HepG2 (cell line): ENCODE data around the gene MEX3A. TPM values are rescaled to one million over a fixed set of nuclear protein-coding genes. Genes with fewer than 3 reads are reported as not detected.
A peak's percentile ranks its signal among the peaks of the same experiment; 100 is the strongest.

ENCODE experiments used
- CC2D1A ChIP-seq: sonication (generic); formaldehyde crosslinking; IDR thresholded peaks from 2 replicates; pipeline ENCODE4 v1.8.1; 2023; ENCODE audit warnings: mild to moderate bottlenecking, missing genetic modification reagents
- HES4 ChIP-seq: sonication (generic); formaldehyde crosslinking; IDR thresholded peaks from 2 replicates; pipeline ENCODE4 v1.9.0; 2021; ENCODE audit warnings: mild to moderate bottlenecking, missing genetic modification reagents, borderline replicate concordance
- KLF11 ChIP-seq: IDR thresholded peaks from 2 replicates; pipeline ENCODE4 v1.6.1; 2016; ENCODE audit warnings: missing compliant biosample characterization
- MZF1 ChIP-seq: sonication (generic); formaldehyde crosslinking; IDR thresholded peaks from 2 replicates; pipeline ENCODE4 v1.8.1; 2023; ENCODE audit warnings: mild to moderate bottlenecking, missing genetic modification reagents, borderline replicate concordance
- WIZ ChIP-seq: sonication (generic); formaldehyde crosslinking; IDR thresholded peaks from 2 replicates; pipeline ENCODE4 v1.5.1; 2020; ENCODE audit warnings: mild to moderate bottlenecking, missing genetic modification reagents
- ZBTB38 ChIP-seq: sonication (generic); formaldehyde crosslinking; IDR thresholded peaks from 2 replicates; pipeline ENCODE4 v1.5.1; 2020; ENCODE audit warnings: mild to moderate bottlenecking, missing genetic modification reagents
- ZNF101 ChIP-seq: sonication (generic); formaldehyde crosslinking; IDR thresholded peaks from 2 replicates; pipeline ENCODE4 v1.4.0; 2020; ENCODE audit warnings: mild to moderate bottlenecking, low read depth, missing genetic modification reagents, borderline replicate concordance
- ZNF431 ChIP-seq: sonication (generic); formaldehyde crosslinking; IDR thresholded peaks from 2 replicates; pipeline ENCODE4 v1.9.0; 2022; ENCODE audit warnings: missing genetic modification reagents, low read depth, mild to moderate bottlenecking, borderline replicate concordance
- ZNF550 ChIP-seq: sonication (generic); formaldehyde crosslinking; IDR thresholded peaks from 2 replicates; pipeline ENCODE4 v1.4.0; 2020; ENCODE audit warnings: mild to moderate bottlenecking, missing genetic modification reagents, borderline replicate concordance
- ZNF790 ChIP-seq: sonication (generic); formaldehyde crosslinking; IDR thresholded peaks from 2 replicates; pipeline ENCODE4 v1.8.0; 2022; ENCODE audit warnings: missing genetic modification reagents, mild to moderate bottlenecking, borderline replicate concordance
- polyA plus RNA-seq, 8 experiments: library from polyadenylated mRNA; depleted of rRNA in 3 of 8; stranded (reverse) in 7 of 8; unstranded in 1 of 8; fragments of >200 nt; fragmentation: Illumina TruSeq in 4 of 8; extraction: Trizol in 4 of 8; gene quantifications; 2 replicates each; pipeline versions ENCODE4 v1.2.1 to v1.2.3, GENCODE V29; 2011 to 2016; ENCODE audit warnings: low read depth in 4 of 8, missing spikeins in 1 of 8, mixed read lengths in 1 of 8; ENCODE audit not compliant: insufficient read depth in 1 of 8
- total RNA-seq, 5 experiments: library from RNA; depleted of rRNA; stranded (reverse); fragments of >200 nt; fragmentation: Illumina TruSeq; extraction: Trizol; gene quantifications; 2 replicates each; pipeline ENCODE4 v1.2.3, GENCODE V29; 2016; ENCODE audit warnings: low read depth in 1 of 5
- TF ChIP-seq, protein P1 (sequence below): sonication (generic); formaldehyde crosslinking; IDR thresholded peaks from 2 replicates; pipeline ENCODE4 v1.5.0; 2020; ENCODE audit warnings: mild to moderate bottlenecking, missing genetic modification reagents
- TF ChIP-seq, protein P2 (sequence below), 2 experiments: sonication (generic) in 1 of 2; formaldehyde crosslinking in 1 of 2; IDR thresholded peaks; 2 replicates each; pipeline versions ENCODE4 v1.4.0 to v1.6.1; 2016 to 2020; ENCODE audit warnings: borderline replicate concordance in 1 of 2, low read depth in 1 of 2, mild to moderate bottlenecking in 1 of 2, missing genetic modification reagents in 1 of 2
- TF ChIP-seq, protein P3 (sequence below): sonication (generic); formaldehyde crosslinking; IDR thresholded peaks from 2 replicates; pipeline ENCODE4 v1.4.0; 2020; ENCODE audit warnings: mild to moderate bottlenecking, missing genetic modification reagents
- TF ChIP-seq, protein P4 (sequence below): sonication (generic); formaldehyde crosslinking; IDR thresholded peaks from 2 replicates; pipeline ENCODE4 v1.5.1; 2020; ENCODE audit warnings: missing genetic modification reagents, mild to moderate bottlenecking, borderline replicate concordance
- TF ChIP-seq, protein P5 (sequence below): sonication (generic); formaldehyde crosslinking; IDR thresholded peaks from 2 replicates; pipeline ENCODE4 v1.8.0; 2022; ENCODE audit warnings: mild to moderate bottlenecking, missing genetic modification reagents, moderate library complexity

MEX3A gene
- total and polyA plus RNA-seq, 2 of the 13 experiments (the other 11 are each of a cell fraction or from before 2014, with no cell fraction given), result 7.6 to 9.1 TPM

DNA sequence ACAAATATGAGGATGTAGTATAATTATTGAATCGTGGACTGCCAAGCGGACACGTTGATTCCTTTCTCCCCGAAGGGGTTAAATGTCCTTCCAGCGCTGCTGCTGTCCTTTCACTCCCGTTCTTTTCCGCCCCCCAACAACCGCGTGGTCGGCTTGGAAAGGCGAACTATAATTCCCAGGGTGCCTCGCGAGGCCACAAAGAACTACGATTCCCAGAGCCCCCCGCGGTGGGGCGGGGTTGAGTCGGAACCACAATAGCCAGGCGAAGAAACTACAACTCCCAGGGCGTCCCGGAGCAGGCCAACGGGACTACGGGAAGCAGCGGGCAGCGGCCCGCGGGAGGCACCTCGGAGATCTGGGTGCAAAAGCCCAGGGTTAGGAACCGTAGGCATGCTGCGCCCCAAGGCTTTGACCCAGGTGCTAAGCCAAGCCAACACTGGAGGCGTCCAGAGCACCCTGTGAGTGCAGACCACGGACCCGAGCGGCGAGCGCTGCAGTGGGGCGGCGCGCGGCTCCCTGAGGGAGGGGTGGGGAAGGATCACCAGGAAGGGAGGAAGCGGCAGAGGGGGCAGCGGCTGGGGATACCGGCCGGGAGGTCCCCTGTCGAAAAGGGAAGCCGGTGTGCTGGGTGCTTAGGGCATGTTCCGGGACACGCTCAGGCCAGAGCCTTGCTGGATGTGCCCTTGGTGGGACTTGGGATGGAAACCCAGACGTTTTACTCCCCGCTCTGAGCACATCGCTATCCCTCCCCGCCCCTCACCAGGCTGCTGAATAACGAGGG, 27.6 kb downstream of the MEX3A start, which contains the start of gene LAMTOR2 (continued):
- peak; percentile 23; the same call in 1 of the 2 replicates for TF ChIP-seq MZF1
- TF ChIP-seq, protein P1, sequence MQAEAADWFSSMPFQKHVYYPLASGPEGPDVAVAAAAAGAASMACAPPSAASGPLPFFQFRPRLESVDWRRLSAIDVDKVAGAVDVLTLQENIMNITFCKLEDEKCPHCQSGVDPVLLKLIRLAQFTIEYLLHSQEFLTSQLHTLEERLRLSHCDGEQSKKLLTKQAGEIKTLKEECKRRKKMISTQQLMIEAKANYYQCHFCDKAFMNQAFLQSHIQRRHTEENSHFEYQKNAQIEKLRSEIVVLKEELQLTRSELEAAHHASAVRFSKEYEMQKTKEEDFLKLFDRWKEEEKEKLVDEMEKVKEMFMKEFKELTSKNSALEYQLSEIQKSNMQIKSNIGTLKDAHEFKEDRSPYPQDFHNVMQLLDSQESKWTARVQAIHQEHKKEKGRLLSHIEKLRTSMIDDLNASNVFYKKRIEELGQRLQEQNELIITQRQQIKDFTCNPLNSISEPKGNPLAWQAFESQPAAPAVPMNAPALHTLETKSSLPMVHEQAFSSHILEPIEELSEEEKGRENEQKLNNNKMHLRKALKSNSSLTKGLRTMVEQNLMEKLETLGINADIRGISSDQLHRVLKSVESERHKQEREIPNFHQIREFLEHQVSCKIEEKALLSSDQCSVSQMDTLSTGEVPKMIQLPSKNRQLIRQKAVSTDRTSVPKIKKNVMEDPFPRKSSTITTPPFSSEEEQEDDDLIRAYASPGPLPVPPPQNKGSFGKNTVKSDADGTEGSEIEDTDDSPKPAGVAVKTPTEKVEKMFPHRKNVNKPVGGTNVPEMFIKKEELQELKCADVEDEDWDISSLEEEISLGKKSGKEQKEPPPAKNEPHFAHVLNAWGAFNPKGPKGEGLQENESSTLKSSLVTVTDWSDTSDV (CRISPR knock-in tag), result no peak
- TF ChIP-seq, protein P2, sequence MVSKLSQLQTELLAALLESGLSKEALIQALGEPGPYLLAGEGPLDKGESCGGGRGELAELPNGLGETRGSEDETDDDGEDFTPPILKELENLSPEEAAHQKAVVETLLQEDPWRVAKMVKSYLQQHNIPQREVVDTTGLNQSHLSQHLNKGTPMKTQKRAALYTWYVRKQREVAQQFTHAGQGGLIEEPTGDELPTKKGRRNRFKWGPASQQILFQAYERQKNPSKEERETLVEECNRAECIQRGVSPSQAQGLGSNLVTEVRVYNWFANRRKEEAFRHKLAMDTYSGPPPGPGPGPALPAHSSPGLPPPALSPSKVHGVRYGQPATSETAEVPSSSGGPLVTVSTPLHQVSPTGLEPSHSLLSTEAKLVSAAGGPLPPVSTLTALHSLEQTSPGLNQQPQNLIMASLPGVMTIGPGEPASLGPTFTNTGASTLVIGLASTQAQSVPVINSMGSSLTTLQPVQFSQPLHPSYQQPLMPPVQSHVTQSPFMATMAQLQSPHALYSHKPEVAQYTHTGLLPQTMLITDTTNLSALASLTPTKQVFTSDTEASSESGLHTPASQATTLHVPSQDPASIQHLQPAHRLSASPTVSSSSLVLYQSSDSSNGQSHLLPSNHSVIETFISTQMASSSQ (IDR thresholded peaks at IDR 0.05; ENCODE audit: low read depth), result peak; percentile 58; the same call in 1 of the 2 replicates
- TF ChIP-seq, protein P2 (CRISPR knock-in tag; IDR thresholded peaks at IDR 0.05; ENCODE audit: borderline replicate concordance), result peak; percentile 66; the same call in 1 of the 2 replicates
- TF ChIP-seq ZBTB38 (CRISPR knock-in tag), result 0 out of 2 replicates have a peak, but pooled peaks have one; percentile 15
- TF ChIP-seq CC2D1A (CRISPR knock-in tag), result no peak
- TF ChIP-seq ZNF431 (CRISPR knock-in tag), result no peak
- TF ChIP-seq, protein P3, sequence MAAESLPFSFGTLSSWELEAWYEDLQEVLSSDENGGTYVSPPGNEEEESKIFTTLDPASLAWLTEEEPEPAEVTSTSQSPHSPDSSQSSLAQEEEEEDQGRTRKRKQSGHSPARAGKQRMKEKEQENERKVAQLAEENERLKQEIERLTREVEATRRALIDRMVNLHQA (CRISPR knock-in tag), result no peak; the same call in 1 of the 2 replicates
- TF ChIP-seq KLF11 (CRISPR knock-in tag), result peak; percentile 44; the same call in 1 of the 2 replicates
- no peak for TF ChIP-seq WIZ
- TF ChIP-seq, protein P4, sequence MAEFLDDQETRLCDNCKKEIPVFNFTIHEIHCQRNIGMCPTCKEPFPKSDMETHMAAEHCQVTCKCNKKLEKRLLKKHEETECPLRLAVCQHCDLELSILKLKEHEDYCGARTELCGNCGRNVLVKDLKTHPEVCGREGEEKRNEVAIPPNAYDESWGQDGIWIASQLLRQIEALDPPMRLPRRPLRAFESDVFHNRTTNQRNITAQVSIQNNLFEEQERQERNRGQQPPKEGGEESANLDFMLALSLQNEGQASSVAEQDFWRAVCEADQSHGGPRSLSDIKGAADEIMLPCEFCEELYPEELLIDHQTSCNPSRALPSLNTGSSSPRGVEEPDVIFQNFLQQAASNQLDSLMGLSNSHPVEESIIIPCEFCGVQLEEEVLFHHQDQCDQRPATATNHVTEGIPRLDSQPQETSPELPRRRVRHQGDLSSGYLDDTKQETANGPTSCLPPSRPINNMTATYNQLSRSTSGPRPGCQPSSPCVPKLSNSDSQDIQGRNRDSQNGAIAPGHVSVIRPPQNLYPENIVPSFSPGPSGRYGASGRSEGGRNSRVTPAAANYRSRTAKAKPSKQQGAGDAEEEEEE (CRISPR knock-in tag), result no peak
- TF ChIP-seq, protein P5, sequence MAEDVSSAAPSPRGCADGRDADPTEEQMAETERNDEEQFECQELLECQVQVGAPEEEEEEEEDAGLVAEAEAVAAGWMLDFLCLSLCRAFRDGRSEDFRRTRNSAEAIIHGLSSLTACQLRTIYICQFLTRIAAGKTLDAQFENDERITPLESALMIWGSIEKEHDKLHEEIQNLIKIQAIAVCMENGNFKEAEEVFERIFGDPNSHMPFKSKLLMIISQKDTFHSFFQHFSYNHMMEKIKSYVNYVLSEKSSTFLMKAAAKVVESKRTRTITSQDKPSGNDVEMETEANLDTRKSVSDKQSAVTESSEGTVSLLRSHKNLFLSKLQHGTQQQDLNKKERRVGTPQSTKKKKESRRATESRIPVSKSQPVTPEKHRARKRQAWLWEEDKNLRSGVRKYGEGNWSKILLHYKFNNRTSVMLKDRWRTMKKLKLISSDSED (CRISPR knock-in tag), result no peak
- no peak for TF ChIP-seq ZNF550 (CRISPR knock-in tag)
- TF ChIP-seq ZNF790, result no peak
- TF ChIP-seq ZNF101 (CRISPR knock-in tag), result no peak
- no peak for TF ChIP-seq HES4 (CRISPR knock-in tag)
